Measurements from ENCODE around the gene TET2. TPM values are rescaled to one million over a fixed set of nuclear protein-coding genes. Genes with fewer than 3 reads are reported as not detected.

TET2 gene
- total and polyA plus RNA-seq, 2 of the 4 experiments (the other 2 are of a cell fraction), result 5.6 to 25.3 TPM

- Histone ChIP-seq H3K4me2 (ENCODE audit: low read depth, low read length) (no peak overlapping the region), H4K5ac (ENCODE audit: low read depth, low read length) (no peak overlapping the region), H2BK5ac (ENCODE audit: low read depth, low read length, poor library complexity, severe bottlenecking) (no peak overlapping the region), H3K9me1 (ENCODE audit: insufficient read depth, low read length) (no peaks in the 10 kb centered on the region; the same call in 1 of the 2 replicates), H2AFZ (replicated peaks; ENCODE audit: low read length, poor library complexity) (no peak overlapping the region), H3K23ac (ENCODE audit: low read depth, low read length) (no peak overlapping the region), H3K18ac (ENCODE audit: low read depth, low read length) (no peak overlapping the region), H3K9ac (ENCODE audit: low read depth, low read length) (no peak overlapping the region), H3K4ac (ENCODE audit: low read depth, low read length) (no peak overlapping the region), H4K91ac (ENCODE audit: insufficient read depth, low read depth, low read length) (no peak overlapping the region), H3K79me1 (ENCODE audit: low read depth in 1 of 2, low read length in 2 of 2) (peaks cover 0 to 4% of the 10 kb centered on the region in 2 experiments; a peak in 1 of 4 replicates), H3K9me3 (ENCODE audit: control insufficient read depth, insufficient read depth, low read length) (no peaks in the 10 kb centered on the region), H3K4me1 (ENCODE audit: control insufficient read depth, insufficient read depth, low read length) (no peaks in the 10 kb centered on the region; the same call in 1 of the 2 replicates), H3K27me3 (ENCODE audit: control insufficient read depth, insufficient read depth, low read length) (no peaks in the 10 kb centered on the region), H2BK120ac (ENCODE audit: low read depth, low read length) (no peak overlapping the region), H4K8ac (ENCODE audit: low read depth in 2 of 2, low read length in 2 of 2) (no peak overlapping the region), H3K56ac (ENCODE audit: extremely low read depth, insufficient read depth, low read length) (no peak overlapping the region), H3K36me3 (ENCODE audit: control insufficient read depth, insufficient read depth, low read length) (peaks cover 7% of the 10 kb centered on the region), H4K20me1 (ENCODE audit: insufficient read depth, low read length) (no peaks in the 10 kb centered on the region), H2AK5ac (ENCODE audit: low read depth, low read length) (no peak overlapping the region), H3K14ac (replicated peaks; ENCODE audit: low read depth, low read length) (no peak overlapping the region), H3K4me3 (ENCODE audit: insufficient read depth, low read depth, low read length) (no peak overlapping the region), H2AK9ac (replicated peaks; ENCODE audit: low read depth, low read length, poor library complexity) (no peak overlapping the region), H2BK15ac (ENCODE audit: low read depth, low read length) (no peak overlapping the region), H2BK20ac (ENCODE audit: low read depth, low read length) (no peak overlapping the region), H3K27ac (ENCODE audit: insufficient read depth, low read length) (no peak overlapping the region)
- ChIA-PET POLR2A (ENCODE audit: unreplicated experiment) (no interaction called here), CTCF (no interaction called here)
- DNase-seq (no peak), ATAC-seq (ENCODE audit: low read depth) (no peak)
- no CpG with 5 or more reads among the region's 1 CpG for WGBS, 2 experiments (ENCODE audit: extremely low coverage in 2 of 2, insufficient read length in 1 of 2)
- TF ChIP-seq RAD21 (IDR thresholded peaks at IDR 0.05; ENCODE audit: low read length) (no peak), CEBPB (IDR thresholded peaks at IDR 0.05; ENCODE audit: low read depth, low read length) (no peak), MXI1 (IDR thresholded peaks at IDR 0.05; ENCODE audit: borderline replicate concordance, low read depth, low read length) (no peak), CHD1 (IDR thresholded peaks at IDR 0.05; ENCODE audit: low read depth, low read length) (no peak), CTCF (conservative IDR thresholded peaks at IDR 0.05; ENCODE audit: low read depth, low read length) (no peak), FOS (IDR thresholded peaks at IDR 0.05; ENCODE audit: low read depth, low read length) (no peak), POLR2A (IDR thresholded peaks at IDR 0.05; ENCODE audit: low read depth, low read length) (no peak), RFX5 (IDR thresholded peaks at IDR 0.05; ENCODE audit: low read depth, low read length) (no peak), NFE2L2 (IDR thresholded peaks at IDR 0.05; ENCODE audit: low read depth, low read length) (no peak)
- dilution Hi-C loops (cut with HindIII; ENCODE audit: low sequenced_read_pairs, unreplicated experiment) (no loop called here), intact Hi-C loops (cut with micrococcal nuclease) (no loop called here), in situ Hi-C loops (cut with MboI; ENCODE audit: low sequenced_read_pairs) (no loop called here)
- no TSS peak for BruUV-seq (replicated peaks)
Observed at GRCh38 chr4:105248613-105249012, 101.9 kb downstream of the TET2 start.
